ENCODE data around the gene MTG1.
"Not testable (repeated sequence)": the region's sequence is repeated elsewhere in the genome, so short reads cannot be mapped to it uniquely, and the experiment has no call there.

The MTG1 gene

DNA sequence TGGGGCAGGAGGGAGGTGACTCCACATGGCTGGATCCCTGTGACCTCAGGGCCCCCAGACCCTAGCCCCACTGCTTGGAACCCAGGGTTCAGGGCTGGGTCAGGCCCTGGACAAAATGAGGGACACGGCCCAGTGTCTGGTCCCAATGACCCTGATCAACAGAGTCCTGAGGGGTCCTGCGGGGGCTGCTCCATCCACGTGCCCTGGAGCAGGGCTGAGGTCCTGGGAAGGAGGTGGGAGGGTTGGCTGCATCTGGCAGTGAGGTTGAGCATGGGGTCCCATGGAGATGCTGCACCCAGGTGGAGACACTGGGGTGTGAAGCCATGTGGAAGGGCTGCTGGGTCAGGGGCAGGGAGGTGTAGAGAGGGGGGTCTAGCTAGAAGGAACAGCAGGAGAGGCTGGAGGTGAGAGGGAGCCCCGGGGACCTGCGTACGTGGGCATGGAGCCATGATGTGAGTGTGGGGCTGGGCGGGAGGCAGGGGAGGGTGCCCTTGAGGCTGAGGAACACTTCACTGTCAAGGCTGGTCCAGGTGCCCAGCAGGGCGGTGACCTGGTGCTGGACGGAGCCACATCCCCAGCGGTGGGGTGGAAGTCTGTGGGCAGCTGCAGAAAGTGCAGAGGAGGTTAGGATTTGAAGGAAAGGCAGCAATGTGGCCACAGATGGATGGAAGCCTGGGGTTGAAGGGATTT lies 60.4 kb downstream of the MTG1 start:
- DNase-seq = no peak

DNA sequence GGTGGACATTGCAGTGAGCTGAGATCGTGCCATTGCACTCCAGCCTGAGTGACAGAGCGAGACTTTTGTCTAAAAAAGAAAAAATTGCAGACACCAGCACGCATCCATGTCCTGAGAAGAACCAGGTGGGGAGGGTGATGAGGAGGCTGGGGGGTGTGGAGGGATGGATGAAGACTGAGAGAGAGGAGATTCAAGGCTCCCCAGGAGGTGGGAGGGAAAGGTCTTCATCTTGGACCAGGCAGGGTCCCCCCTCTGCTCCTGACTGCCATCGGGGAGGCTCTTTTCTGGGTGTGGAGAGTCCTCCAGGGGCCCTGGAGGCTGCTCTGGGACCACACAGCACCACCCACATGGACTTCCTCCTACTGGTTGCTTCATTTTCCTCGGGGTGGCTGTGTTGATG lies 61.2 kb downstream of the MTG1 start:
- DNase-seq = no peak

GRCh38 chr10:133455611-133456031 lies 61.7 kb downstream of the MTG1 start:
- DNase-seq = no peak

DNA sequence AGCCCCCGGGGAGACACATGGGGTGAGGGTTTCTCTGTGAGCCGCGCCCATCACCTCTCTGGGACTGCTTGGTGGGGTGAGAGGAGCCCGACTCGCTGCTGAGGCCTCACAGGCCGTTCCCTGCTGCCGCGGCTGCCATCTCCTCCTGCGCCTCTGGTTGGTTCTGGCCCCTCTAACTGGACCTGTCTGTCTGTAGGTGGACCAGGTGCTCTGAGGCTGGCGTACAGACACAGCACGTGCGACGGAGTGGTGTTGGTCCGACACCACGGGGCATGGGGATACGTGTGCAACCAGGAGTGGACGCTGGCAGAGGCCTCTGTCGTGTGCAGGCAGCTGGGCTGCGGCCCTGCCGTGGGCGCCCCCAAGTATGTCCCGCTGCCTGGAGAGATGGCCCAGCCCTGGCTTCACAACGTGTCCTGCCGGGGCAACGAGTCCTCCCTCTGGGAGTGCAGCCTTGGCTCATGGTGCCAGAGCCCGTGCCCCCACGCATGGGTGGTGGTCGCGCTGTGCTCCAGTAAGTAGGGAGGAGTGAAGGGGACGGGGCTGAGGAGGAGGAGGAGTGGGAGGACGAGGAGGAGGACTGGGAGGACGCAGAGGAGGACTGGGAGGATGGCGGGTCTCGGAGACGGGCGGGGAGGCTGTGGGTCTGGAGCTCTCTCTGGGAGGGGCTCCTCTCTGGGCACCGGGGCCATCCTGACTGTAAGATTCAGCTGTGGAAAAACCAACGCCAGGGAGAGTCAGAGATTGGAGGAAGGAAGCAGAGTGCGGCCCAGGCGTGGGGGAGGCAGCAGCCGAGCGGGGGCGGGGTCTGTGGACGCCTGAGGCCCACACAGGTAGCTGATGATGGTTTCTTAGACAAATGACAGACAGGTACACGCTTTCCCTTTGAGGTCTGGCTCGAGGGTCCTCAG lies 62.3 kb downstream of the MTG1 start:
- DNase-seq = no peak

DNA sequence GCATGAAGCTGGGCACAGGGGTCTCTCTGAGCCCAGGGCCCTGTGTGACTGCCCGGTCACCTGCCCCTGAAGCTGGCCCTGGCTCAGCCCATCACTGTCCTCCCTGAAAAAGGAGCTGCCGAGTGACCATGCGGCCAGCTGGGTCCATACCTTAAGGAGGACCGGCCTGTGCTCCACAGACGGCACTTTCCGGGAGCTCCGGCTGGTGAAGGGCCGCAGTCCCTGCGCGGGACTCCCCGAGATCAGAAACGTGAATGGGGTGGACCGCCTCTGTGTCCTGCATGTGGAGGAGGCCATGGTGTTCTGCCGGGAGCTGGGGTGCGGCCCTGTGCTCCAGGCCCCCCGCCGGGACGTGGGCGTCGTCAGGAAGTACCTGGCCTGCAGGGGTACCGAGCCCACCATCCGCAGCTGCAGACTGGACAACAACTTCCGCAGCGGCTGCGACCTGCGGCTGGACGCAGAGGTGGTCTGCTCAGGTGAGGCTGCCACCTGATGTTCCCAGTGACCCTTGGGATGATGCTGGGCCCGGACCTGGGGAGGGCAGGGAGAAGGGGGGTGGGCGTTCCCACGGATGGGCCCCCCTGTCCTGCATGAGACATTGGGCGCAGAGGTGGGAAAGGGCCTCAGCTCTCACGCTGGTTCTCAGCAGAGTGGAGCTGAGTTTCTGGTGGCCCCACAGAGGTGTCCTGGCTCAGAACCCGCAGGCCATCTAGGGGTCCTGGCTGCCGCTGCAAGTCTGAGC lies 63.3 kb downstream of the MTG1 start:
- no peak for DNase-seq

GRCh38 chr10:133458021-133458709 lies 64.2 kb downstream of the MTG1 start:
- no peak for DNase-seq

GRCh38 chr10:133458710-133459453 lies 64.9 kb downstream of the MTG1 start:
- DNase-seq = no peak

- DNase-seq = no peak
Measured at GRCh38 chr10:133459454-133460207, 65.7 kb downstream of the MTG1 start.

DNA sequence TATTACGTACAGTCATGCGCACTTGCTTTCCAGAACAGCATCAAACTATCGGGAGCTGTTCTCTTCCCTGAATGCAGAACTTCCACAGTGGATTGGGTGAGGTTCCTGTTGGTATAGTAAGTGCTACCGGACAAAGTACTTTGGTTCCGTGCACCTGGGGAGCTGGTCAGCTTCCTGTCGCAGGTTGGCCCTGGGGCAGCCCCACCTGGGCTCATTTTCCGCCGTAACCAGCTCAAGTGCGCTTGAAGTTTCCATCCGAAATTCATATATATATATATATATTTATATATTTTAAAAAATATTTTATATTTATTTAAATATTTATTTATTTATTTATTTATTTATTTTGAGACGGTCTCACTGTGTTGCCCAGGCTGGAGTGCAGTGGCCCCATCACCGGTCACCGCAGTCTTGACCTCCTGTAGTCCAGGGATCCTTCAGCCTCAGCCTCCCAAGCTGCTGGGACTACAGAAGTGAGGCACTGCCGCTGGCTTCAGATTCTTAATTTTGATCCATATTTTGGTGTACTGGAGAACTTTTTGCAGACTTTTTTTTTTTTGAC lies 66.3 kb downstream of the MTG1 start:
- DNase-seq = no peak

- no peak for DNase-seq
Measured at GRCh38 chr10:133461027-133461426, 67.1 kb downstream of the MTG1 start.

GRCh38 chr10:133461841-133462240 lies 67.9 kb downstream of the MTG1 start:
- DNase-seq = no peak

GRCh38 chr10:133462512-133463305 lies 68.8 kb downstream of the MTG1 start:
- no peak for DNase-seq

- DNase-seq = no peak
Measured at GRCh38 chr10:133464582-133465031, 70.7 kb downstream of the MTG1 start.

DNA sequence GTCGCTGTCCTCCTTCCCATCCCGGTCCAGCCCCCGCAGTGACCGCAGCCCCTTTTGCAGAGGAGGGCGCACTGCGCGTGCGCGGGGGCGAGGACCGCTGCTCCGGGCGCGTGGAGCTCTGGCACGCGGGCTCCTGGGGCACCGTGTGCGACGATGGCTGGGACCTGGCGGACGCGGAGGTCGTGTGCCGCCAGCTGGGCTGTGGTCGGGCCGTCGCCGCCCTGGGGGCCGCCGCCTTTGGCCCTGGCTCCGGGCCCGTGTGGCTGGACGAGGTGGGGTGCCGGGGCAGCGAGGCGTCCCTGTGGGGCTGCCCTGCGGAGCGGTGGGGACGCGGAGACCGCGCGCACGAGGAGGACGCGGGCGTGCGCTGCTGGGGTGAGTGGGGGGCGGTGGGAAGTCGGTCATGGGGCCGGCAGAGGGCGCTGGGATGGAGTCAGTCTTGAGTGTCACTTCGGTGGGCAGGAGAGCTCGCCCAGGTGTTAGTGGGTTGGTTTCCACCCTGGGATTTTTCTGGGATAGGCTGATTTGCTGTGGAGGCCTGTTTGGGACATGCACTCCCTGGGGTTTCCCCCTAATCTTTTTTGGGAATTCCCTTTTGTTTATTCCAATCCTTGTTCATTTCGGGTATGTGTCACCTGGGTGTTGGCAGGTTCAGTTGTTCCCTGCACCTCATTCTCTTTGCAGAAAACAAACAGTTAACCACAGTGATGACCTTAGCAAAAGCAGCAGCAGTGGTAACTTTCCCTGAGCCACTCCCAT lies 71.4 kb downstream of the MTG1 start:
- DNase-seq = no peak

DNA sequence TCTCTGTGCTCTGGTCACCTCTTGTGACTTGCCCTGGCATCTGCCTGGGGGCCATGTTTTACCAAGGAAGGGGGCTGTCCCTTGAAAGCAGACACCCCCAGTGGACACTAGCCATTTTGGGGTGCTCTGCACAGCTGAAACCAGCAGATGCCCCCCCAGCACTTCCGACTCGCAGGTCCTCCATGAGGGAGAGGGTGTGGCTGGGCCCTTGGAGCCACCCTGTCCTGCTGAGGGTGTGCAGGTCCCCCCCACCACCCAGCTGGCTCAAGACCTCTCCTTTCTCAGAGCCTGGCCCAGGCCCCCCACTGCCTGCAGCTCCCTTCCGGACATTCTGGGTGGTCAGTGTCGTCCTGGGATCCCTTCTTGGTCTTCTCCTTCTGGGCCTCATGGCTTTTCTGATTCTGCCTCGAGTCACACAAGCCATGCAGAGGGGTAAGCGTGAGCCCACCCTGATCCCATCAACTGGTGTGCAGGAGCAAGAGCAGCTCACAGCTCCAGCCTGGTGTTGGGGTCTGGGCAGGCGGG lies 72.1 kb downstream of the MTG1 start:
- no peak for DNase-seq

DNA sequence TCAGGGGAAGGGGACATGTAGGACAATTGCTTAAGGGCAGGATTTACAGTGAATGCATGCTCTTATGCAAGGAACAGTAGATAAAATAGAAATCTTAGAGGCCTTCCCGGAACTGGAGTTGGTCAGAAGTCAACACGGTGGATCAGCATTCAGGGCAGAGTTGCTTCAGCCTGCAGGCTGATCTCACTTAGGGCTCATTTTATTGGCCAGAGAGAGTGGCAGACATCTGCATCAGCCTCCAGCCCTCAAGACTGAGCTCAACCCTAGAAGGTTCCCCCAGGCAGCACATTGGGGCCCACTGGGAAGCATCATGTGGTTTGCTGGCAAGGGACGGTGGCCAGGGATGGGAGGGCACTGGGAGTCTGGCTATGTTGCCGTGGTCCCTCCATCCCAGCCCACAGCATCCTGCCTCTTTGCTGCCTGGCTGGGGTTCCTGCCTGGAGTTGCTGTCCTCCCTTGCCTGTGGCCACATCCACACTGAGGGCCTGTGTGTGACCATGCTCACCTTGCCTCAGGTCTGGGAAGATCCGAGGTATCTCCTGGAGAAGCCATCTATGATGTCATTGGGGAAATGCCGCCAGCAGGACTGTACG lies 72.8 kb downstream of the MTG1 start:
- DNase-seq = no peak

GRCh38 chr10:133467286-133467911 lies 73.4 kb downstream of the MTG1 start:
- DNase-seq = no peak

DNA sequence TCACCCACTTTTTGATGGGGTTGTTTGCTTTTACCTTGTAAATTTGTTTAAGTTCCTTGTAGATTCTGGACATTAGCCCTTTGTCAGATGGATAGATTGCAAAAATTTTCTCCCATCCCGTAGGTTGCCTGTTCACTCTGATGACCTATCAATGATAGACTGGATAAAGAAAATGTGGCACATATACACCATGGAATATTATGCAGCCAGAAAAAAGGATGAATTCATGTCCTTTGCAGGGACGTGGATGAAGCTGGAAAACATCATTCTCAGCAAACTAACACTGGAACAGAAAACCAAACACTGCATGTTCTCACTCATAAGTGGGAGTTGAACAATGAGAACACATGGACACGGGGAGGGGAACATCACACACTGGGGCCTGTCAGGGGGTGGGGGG lies 75.2 kb downstream of the MTG1 start:
- not testable (repeated sequence) for DNase-seq
